Measurements from ENCODE around the gene ATP11B. TPM values are rescaled to one million over a fixed set of nuclear protein-coding genes. Genes with fewer than 3 reads are reported as not detected.

The ATP11B gene
- total and polyA plus RNA-seq, 9 of the 15 experiments (the other 6 are each of a cell fraction or from before 2014, with no cell fraction given), result 11.9 to 68.7 (median 41.8) TPM

GRCh38 chr3:182937293-182938051, 144.2 kb downstream of the ATP11B start (continued):
- TF ChIP-seq ZBTB8A (IDR thresholded peaks at IDR 0.05; ENCODE audit: partially characterized antibody) (no peak), NBN (IDR thresholded peaks at IDR 0.05; ENCODE audit: low read depth) (peak; percentile 67; the same call in 1 of the 2 replicates), TAL1 (IDR thresholded peaks at IDR 0.05) (peak; percentile 96), MNT (conservative IDR thresholded peaks at IDR 0.05) (peak in 1 of 2 experiments; percentile 54; a peak in 2 of 4 replicates), STAT5A (IDR thresholded peaks at IDR 0.05; ENCODE audit: borderline replicate concordance, low read length) (peak; percentile 89), BCL6 (CRISPR knock-in tag; IDR thresholded peaks at IDR 0.05) (peak; percentile 57; the same call in 1 of the 2 replicates), ZBED1 (IDR thresholded peaks at IDR 0.05) (peak; percentile 73; the same call in 1 of the 2 replicates), RAD21 (CRISPR knock-in tag; conservative IDR thresholded peaks at IDR 0.05 in 1 of 2, IDR thresholded peaks at IDR 0.05 in 1 of 2) (peak in 1 of 2 experiments; percentile 10; a peak in 1 of 4 replicates), NR4A1 (CRISPR knock-in tag; IDR thresholded peaks at IDR 0.05) (no peak), NR4A1 (tag; IDR thresholded peaks at IDR 0.05) (peak; percentile 84; the same call in 1 of the 2 replicates), ELF2 (CRISPR knock-in tag; IDR thresholded peaks at IDR 0.05) (0 out of 2 replicates have a peak, but pooled peaks have one; percentile 19), CREM (IDR thresholded peaks at IDR 0.05; ENCODE audit: low read depth) (peak; percentile 69), GATA2 (CRISPR knock-in tag; IDR thresholded peaks at IDR 0.05) (peak; percentile 88), REST (IDR thresholded peaks at IDR 0.05; ENCODE audit: borderline replicate concordance) (no peak; the same call in 1 of the 2 replicates), REST (CRISPR knock-in tag; IDR thresholded peaks at IDR 0.05; ENCODE audit: low read depth) (no peak), DPF2 (IDR thresholded peaks at IDR 0.05) (peak; percentile 89), ZBTB17 (CRISPR knock-in tag; IDR thresholded peaks at IDR 0.05) (0 out of 2 replicates have a peak, but pooled peaks have one; percentile 30)
